Measurements from ENCODE around the gene KCNC2. TPM values are rescaled to one million over a fixed set of nuclear protein-coding genes. Genes with fewer than 3 reads are reported as not detected.

The KCNC2 gene
- polyA plus RNA-seq, 1 donor from 2014 or later: 7.4 TPM

DNA sequence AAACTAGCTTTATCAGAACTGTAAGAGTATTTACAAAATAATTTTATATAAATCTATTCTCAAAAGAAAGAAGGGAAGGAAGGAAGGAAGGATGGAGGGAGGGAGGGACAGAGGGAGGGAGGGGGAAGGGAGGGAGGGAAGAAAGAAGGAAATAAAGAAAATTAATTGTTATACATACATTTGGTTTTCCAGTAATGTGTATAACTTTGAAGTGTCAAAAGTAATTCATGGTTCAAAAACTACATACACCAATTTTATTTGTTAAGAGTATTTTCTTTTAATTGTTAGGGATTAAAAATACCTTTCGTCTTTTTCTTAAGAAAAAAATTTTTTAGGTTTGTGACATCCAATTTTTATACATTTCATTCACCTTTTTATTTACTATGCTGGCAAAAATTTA lies 17.5 kb upstream of the KCNC2 start:
- Histone ChIP-seq H3K79me2 (replicated peaks; ENCODE audit: insufficient read depth, low read length) (no peaks in the 10 kb centered on the region), H3K9me2 (ENCODE audit: insufficient read depth, low read length) (no peaks in the 10 kb centered on the region), H3K4me2 (ENCODE audit: low read length) (no peak overlapping the region), H2AFZ (ENCODE audit: low read depth, low read length) (no peak overlapping the region), H3K9ac (ENCODE audit: low read length) (no peak overlapping the region), H4K20me1 (ENCODE audit: insufficient read depth) (no peaks in the 10 kb centered on the region), H3F3A (ENCODE audit: insufficient read depth, low read length, poor library complexity, severe bottlenecking) (no peaks in the 10 kb centered on the region), H3K27ac (ENCODE audit: low read length) (no peak overlapping the region), H3K36me3 (ENCODE audit: insufficient read depth, low read length) (no peaks in the 10 kb centered on the region), H3K9me3 (ENCODE audit: low read length) (no peaks in the 10 kb centered on the region), H3K27me3 (ENCODE audit: insufficient read depth, low read depth, low read length) (no peaks in the 10 kb centered on the region), H3K4me3 (ENCODE audit: low read length) (no peak overlapping the region)
- TF ChIP-seq SMC3 (conservative IDR thresholded peaks at IDR 0.05; ENCODE audit: poor library complexity): no peak
- no peak for TF ChIP-seq EZH2 (IDR thresholded peaks at IDR 0.05; ENCODE audit: borderline replicate concordance, insufficient read depth, low read length, poor library complexity, severe bottlenecking)
- no peak for TF ChIP-seq EP300 (conservative IDR thresholded peaks at IDR 0.05; ENCODE audit: poor library complexity, severe bottlenecking)
- no peak for TF ChIP-seq POLR2AphosphoS5 (IDR thresholded peaks at IDR 0.05)
- no peak for TF ChIP-seq REST (IDR thresholded peaks at IDR 0.05; ENCODE audit: borderline replicate concordance)
- TF ChIP-seq CTCF (IDR thresholded peaks at IDR 0.05; ENCODE audit: poor library complexity, severe bottlenecking): no peak
- no peak for TF ChIP-seq RAD21 (conservative IDR thresholded peaks at IDR 0.05)
- no peak for TF ChIP-seq MXI1 (conservative IDR thresholded peaks at IDR 0.05; ENCODE audit: poor library complexity, severe bottlenecking)

GRCh38 chr12:75212072-75212471 lies 2.4 kb upstream of the KCNC2 start:
- Histone ChIP-seq H3K79me2 (replicated peaks; ENCODE audit: insufficient read depth, low read length) (no peaks in the 10 kb centered on the region), H3K9ac (ENCODE audit: low read length) (no peak overlapping the region), H2AFZ (ENCODE audit: low read depth, low read length) (no peak overlapping the region), H4K20me1 (ENCODE audit: insufficient read depth) (no peaks in the 10 kb centered on the region), H3K4me2 (ENCODE audit: low read length) (no peak overlapping the region), H3K4me3 (ENCODE audit: low read length) (no peak overlapping the region), H3K27ac (ENCODE audit: low read length) (no peak overlapping the region), H3K9me3 (ENCODE audit: low read length) (no peaks in the 10 kb centered on the region), H3K27me3 (ENCODE audit: insufficient read depth, low read depth, low read length) (peaks cover 37% of the 10 kb centered on the region), H3F3A (ENCODE audit: insufficient read depth, low read length, poor library complexity, severe bottlenecking) (no peaks in the 10 kb centered on the region), H3K36me3 (ENCODE audit: insufficient read depth, low read length) (no peaks in the 10 kb centered on the region), H3K9me2 (ENCODE audit: insufficient read depth, low read length) (no peaks in the 10 kb centered on the region)
- TF ChIP-seq CTCF (IDR thresholded peaks at IDR 0.05; ENCODE audit: poor library complexity, severe bottlenecking) (no peak), TAF1 (IDR thresholded peaks at IDR 0.05; ENCODE audit: low read depth) (no peak), REST (IDR thresholded peaks at IDR 0.05; ENCODE audit: borderline replicate concordance) (no peak), POLR2AphosphoS5 (IDR thresholded peaks at IDR 0.05) (no peak), EP300 (conservative IDR thresholded peaks at IDR 0.05; ENCODE audit: poor library complexity, severe bottlenecking) (no peak), SMC3 (conservative IDR thresholded peaks at IDR 0.05; ENCODE audit: poor library complexity) (no peak), EZH2 (IDR thresholded peaks at IDR 0.05; ENCODE audit: borderline replicate concordance, insufficient read depth, low read length, poor library complexity, severe bottlenecking) (no peak), MXI1 (conservative IDR thresholded peaks at IDR 0.05; ENCODE audit: poor library complexity, severe bottlenecking) (no peak), RAD21 (conservative IDR thresholded peaks at IDR 0.05) (no peak)
